PC-9 (cell line): ENCODE measurements around the gene RNF144A.

Source experiments
- CTCF ChIP-seq: fragments of 200-600 bp; sonication (generic); conservative IDR thresholded peaks from 2 replicates; pipeline ENCODE4 v1.6.1; 2017; ENCODE audit warnings: mixed run types, antibody characterized with exemption, mild to moderate bottlenecking, moderate library complexity
- EZH2 ChIP-seq: fragments of 200-600 bp; sonication (generic); IDR thresholded peaks from 2 replicates; pipeline ENCODE4 v1.8.0; 2017; ENCODE audit warnings: antibody characterized with exemption, low read depth

GRCh38 chr2:6957910-6958615 lies 40.9 kb downstream of the RNF144A start:
- TF ChIP-seq CTCF (no peak), EZH2 (no peak)
